ENCODE measurements around the gene FAT1. TPM values are rescaled to one million over a fixed set of nuclear protein-coding genes. Genes with fewer than 3 reads are reported as not detected.

The FAT1 gene
- polyA plus RNA-seq, 1 donor = 290 TPM

DNA sequence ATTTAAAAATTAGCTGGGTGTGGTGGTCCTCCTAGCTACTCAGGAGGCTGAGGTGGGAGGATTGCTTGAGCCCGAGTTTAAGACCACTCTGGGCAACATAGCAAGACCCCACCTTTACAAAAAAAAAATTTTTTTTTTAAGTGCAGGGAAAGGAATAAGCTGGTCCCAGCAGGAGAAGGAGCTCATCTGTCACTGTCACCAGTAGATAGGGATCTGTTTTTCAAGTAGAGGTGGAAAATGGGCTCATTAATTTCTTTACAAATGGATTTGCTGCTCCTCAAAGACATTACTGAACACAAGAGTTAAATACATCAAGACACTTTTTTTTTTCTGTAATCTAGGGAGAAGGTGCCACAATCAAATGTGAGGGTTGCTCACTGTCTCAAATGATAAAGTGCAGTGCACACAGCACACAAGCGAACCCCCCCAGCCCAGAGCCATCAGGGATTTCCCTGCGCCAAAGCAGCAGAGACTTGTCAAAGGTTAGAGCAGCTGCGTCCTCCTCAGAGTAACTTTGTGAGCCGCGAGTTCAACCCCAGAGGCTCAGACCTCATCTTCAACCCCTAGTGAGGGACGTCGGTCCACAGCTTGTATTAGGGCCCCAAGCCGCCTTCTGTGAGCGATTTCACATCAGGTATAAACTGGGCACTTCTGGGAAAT, 154.0 kb downstream of the FAT1 start:
- no peak for DNase-seq

DNA sequence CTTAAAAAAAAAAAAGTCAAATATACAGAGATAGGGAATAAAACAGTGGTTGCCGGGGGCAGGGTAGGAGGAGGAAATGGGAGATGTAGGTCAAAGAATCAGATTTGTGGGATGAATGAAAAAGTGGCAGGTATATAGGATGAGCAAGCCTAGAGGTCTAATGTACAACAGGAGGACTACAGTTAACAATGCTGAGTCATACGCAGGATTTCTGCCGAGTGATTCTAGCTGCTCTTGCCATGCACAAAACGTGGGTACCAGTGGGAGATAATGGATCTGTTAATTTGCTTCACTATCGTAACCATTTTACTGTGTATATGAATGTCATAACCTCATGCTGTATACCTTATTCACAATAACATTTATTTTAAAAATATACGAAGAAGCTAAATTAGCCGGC, 157.6 kb downstream of the FAT1 start:
- no peak for DNase-seq

DNA sequence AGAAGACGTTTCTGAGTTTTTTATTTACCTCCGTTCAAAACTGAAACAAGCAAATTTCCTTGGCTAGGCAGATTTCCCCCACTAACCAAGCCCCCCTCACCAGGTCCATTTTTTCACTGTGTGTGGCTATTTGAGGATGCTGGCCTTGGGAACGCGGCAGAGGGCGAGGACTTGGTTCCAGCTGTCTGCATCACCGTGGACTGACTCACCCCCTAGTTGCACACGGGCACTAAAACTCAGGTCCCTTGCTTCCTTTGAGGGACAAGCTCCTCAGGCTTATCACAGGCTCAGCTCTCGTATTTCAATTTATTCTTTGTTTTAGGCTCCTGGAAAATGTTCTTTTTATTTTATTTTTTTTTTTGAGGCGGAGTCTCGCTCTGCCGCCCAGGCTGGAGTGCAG, 159.9 kb downstream of the FAT1 start:
- no peak for DNase-seq

DNA sequence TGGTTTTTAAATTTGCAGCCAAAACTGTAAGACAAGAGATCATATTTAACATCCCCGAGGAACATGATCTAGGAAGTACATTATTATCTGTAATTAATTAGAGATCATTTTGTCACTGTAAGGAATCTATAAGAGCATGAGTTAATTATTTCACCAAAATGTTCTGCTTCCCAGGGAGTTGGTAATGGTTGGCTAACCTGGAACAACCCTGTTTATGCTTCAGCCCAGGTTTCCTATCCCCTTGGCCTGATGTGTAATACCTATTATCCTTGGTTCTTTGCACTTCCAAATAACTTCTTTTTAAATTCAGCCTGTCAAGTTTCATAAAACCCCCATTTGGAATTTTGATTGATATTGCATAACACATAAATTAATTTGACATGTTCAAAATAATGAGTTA, 161.9 kb downstream of the FAT1 start:
- DNase-seq = no peak

DNA sequence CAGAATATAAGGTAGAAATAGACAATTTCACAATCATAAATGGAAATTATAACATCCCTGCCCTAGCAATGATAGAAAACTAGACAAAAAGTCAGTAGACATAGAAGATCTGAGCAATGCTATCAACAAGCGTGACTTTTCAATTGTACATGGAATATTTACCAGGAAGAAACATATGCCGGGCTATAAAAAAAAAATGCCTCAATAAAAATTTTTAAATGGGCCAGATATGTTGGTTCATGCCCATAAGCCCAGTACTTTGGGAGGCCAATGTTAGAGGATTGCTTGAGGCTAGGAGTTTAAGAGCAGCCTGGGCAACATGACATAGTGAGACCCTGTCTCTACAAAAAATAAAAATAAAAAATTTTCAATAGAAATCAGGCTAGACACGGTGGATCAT, 163.0 kb downstream of the FAT1 start:
- DNase-seq = no peak

DNA sequence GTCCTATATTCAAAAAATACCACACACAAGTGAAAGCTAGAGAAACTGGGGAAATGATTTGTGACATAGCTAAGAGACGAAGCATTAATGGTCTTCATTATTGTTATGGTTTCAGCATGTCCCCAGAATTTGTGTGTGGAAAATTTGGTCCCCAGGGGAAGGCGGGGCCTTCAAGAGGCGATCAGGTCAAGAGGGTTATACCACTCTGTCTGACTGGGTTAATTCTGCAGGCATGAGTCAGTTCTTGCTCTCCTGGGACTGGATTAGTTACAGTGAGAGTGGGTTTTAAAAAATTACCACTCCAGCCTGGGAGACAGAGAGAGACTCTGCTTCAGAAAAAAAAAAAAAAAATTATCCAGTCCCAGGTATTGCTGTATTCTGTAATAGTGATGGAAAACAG, 166.2 kb downstream of the FAT1 start:
- no peak for DNase-seq

DNA sequence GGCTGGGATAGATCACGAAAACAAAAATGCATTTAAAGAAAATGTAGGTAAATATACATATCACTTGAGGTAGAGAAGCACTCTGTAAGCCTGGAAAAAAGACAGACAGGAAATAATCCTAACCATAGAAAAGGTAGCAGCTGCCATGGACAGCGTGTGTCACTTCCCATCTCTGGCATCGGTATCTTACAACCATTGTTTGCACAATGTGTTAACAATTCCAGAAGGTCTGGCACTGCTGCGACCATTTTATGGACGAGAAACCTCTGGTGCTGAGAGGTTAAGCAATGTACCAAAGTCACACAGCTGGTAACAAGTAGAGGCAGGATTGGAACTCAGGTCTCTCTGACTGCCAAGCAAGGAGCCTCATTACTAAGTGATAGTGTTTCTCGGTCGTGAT, 166.6 kb downstream of the FAT1 start:
- no peak for DNase-seq

DNA sequence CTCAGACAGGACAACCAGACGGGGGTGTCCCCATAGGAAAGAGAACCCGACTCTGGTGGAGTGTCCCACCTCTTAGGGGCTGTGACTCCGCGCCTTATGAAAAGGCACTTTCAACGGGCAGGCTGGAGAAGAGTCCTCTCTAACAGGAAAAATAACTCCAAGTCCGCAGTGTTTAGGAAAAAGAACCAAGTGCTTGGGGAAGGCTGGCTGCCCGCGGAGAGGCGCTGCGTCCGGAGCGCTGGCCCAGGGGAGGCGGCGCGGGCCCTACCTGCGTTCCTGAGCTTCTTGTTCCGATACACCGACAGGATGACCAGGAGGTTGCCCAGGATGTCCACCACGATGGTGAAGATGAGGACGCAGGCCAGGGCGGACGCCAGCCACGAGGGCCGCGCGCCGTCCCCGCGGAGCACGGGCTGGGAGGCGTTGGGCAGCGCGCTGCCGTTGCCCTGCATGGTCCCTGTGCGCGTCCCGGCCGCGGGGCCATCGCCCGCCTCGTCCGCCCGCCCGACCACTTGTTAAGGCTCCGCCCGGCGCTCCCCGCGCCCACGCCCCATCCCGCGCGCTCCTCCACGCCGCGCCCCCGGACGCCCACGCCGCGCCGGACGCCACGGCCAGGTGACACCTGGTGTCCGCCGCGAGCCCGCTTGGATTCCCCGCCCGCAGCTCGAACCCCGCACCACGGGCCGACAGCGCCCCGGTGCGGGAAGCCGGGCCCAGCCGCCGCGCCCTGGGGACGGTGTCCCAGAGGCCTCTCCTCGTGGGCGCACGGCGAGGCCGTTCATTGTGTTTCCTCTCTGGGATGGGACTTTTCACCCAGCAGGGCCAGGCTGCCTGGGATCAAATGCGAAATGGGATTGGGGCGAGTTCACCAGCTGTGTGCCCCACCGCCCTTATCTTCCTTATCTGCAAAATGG, 168.5 kb downstream of the FAT1 start, which contains the start of gene MTNR1A:
TSS of gene MTNR1A (minus strand) at position 654 of the 914 bp plus-strand sequence. CDS start at position 452, 202 bp downstream.
- DNase-seq = no peak

DNA sequence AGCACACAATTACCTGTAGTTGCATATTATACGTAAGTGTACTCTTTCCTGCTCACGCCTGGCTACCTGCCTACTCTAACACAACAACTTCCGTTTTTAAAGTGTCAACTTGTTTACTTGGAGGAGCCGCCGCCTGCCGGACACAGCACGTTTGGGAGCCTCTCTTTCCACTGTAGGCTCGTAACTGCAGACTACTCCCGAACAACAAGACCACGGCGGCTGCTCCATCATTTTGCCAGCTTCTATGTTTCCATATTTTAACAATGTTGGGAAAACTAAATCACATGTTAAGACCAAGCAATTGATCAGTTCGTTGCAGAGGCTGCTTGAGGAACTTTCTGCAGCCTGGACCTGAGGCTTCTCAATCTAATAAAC, 169.1 kb downstream of the FAT1 start:
- peak; percentile 62 for DNase-seq

DNA sequence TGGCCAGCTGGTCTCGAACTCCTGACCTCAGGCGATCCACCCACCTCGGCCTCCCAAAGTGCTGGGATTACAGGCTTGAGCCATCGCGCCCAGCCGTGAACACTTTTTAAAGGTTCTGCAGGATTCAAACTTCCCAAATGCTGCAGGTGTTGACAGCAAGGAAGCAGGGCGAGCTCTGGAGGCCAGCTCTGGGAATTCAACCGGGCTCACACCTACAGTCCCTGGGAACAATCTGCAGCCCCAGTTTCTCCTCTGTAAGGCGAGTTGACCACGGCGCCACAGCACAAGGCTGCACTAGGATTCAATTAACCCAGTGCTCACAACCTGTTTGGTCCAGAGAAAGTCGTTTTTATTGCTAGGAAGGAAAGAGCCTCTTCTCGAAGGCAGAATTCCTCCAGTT, 169.9 kb downstream of the FAT1 start:
- DNase-seq = no peak

DNA sequence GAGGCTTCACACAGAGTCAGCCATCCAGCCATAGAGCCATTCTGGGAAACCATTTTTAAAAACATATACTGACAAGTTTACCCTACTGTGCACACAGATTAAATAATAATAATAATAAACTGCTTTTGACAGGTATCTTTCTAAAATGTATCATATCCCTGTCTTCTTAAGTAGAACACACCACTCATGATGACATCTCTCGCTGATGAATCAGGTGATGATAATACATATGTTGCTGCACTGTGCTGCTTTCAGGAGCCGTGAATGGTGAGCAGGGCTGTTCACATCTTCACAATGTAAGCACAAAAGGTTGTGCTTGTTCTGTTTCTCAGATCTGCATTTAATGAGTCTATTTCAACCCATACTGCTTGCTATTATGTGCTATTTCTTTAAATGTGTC, 171.8 kb downstream of the FAT1 start:
- DNase-seq = no peak

DNA sequence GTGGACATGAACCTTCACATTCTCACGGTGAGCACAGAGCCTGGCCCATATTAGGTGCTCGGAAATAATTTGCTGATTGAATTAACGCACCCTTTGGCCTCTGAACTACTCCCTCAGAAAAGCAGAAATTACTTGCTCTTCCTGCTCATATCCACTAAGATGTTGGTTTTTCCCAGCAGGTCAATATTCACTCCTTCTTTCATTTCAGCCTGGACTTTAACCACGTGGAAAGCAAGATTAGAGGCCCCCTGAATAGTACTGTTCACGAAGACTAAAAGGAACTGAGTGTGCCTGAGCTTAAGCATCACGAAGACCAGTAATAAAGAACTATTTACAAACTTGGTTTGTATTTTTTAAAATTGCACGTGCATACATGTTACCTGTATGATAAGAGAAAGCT, 178.2 kb downstream of the FAT1 start:
- DNase-seq = no peak

DNA sequence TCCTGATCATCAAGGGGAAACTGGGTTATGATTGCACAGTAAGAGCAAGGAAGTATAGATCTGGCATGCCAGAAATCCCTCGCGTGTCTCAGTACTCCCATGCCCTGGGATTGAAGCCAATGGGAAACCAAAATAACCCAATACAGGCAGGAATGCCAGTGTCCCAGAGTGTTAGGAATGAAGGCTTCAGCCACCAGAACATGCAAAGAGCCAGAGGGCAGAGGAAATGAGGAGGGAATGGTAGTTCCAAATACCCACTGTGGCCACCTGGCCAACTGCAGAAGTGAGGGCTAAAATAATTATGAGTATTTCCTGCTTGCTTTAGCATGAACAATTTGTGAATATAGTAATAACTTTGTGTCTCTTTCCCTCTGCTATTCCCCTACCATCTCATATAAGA, 180.4 kb downstream of the FAT1 start:
- DNase-seq = no peak

DNA sequence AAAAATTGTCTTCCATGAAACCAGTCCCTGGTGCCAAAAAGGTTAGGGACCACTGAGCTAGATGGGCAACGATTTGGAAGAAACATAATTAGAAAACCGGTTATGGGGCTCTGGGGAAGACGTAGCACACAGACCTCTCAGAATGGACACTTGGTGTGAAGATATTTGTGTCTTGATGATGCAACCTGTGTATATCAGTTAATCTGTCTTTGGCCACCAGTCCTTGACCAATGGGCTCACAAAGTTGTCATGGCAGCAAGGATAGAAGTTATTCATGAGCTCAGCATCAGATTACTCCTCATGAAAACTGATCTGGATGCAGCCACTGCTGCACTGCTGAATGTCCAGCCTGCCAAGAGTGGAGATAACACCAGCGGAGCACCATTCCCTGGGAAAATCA, 181.9 kb downstream of the FAT1 start:
- DNase-seq = no peak

DNA sequence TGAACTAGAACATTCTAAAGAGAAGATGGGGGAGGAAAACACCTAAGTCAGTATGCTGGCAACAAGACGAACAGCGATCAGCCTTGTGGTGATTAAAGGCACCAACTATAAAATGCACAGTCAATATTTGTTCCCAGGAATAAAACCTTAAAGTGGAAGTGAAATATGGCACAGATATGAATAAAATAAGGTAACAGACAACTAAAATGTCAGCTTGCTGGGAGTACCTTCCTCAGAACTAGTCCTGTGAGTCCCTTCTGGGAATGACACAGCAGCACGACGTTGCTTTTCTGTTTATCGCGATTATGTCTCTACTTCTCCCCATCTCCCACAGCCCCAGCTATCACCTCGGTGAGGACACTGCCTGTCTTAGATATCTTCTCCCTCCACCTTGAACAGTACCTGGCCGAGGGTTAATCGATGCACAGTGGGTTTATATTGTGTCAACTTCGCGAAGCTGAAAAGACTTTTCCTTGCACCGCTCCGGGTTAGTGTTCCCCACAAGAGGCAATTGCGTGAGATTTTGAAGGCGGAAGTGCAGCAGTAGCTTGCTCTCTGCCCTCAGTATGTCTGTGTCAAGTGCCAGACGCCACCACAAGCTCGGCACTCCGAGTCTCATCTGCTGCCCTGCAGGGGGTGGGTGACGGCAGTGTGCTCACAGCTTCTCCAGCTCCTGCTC, 185.7 kb downstream of the FAT1 start:
- DNase-seq = no peak

Other genes with a start within 250 kb of the FAT1 start
- gene MTNR1A, start 168.3 kb downstream of the FAT1 start, polyA plus RNA-seq (ENCODE audit: insufficient read length) = 1.7 TPM